Measurements from ENCODE around the gene TRAPPC2B. TPM values are rescaled to one million over a fixed set of nuclear protein-coding genes. Genes with fewer than 3 reads are reported as not detected.

Gene TRAPPC2B
- total and polyA plus RNA-seq, 2 of the 13 experiments (the other 11 are each of a cell fraction or from before 2014, with no cell fraction given) = 13.3 to 17.7 TPM

DNA sequence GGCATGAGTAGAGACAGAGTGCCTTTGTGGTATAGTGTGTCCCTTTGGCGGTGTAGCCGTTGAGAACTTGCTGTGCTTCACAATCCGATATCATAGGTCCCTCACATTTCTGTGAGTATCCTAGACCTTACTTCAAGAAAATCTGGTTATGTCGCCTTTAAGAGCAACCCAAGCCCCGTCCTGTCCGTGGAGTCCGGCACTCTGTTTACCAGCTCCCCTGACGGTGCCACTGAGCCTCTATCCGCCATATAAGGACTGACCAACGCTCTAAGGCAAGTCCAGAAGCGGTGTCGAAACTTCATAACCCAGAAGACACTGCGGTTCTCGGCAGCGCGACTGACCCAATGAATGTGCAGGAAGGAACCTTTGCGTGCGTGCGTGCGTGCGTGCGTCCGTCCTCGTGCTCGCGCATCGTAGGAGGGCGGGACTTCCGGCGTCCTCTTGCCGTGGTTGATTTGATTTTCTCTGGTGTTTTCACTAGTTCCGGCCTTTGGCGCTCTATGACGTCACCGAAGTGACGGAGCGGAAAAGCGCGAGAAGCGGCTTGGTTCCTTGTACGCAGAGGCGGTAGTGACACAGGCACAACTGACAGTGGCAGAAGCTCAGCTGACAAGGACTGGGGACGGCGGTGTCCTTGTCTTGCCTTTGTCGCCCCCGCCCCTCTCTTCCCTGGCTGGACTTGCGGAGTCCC lies at the start of gene TRAPPC2B, which contains the start of gene ZNF547 (continued):
- TF ChIP-seq NKX3-1 (CRISPR knock-in tag; IDR thresholded peaks at IDR 0.05) (no peak), NAIF1 (CRISPR knock-in tag; IDR thresholded peaks at IDR 0.05; ENCODE audit: borderline replicate concordance) (no peak), RAD21 (CRISPR knock-in tag; IDR thresholded peaks at IDR 0.05) (no peak), ZNF331 (CRISPR knock-in tag; IDR thresholded peaks at IDR 0.05) (peak; percentile 51; the same call in 1 of the 2 replicates), KDM4B (CRISPR knock-in tag; IDR thresholded peaks at IDR 0.05) (no peak), HOXA3 (CRISPR knock-in tag; IDR thresholded peaks at IDR 0.05) (peak; percentile 100), KDM1A (CRISPR knock-in tag; IDR thresholded peaks at IDR 0.05) (no peak), HHEX (CRISPR knock-in tag; IDR thresholded peaks at IDR 0.05) (no peak), U2AF1 (optimal IDR thresholded peaks at IDR 0.05; ENCODE audit: low read depth, low read length) (no peak), ZNF879 (CRISPR knock-in tag; IDR thresholded peaks at IDR 0.05) (no peak), JDP2 (CRISPR knock-in tag; IDR thresholded peaks at IDR 0.05; ENCODE audit: borderline replicate concordance) (no peak), ZSCAN9 (CRISPR knock-in tag; IDR thresholded peaks at IDR 0.05; ENCODE audit: borderline replicate concordance) (no peak; the same call in 1 of the 2 replicates)
- TF ChIP-seq, protein P1, sequence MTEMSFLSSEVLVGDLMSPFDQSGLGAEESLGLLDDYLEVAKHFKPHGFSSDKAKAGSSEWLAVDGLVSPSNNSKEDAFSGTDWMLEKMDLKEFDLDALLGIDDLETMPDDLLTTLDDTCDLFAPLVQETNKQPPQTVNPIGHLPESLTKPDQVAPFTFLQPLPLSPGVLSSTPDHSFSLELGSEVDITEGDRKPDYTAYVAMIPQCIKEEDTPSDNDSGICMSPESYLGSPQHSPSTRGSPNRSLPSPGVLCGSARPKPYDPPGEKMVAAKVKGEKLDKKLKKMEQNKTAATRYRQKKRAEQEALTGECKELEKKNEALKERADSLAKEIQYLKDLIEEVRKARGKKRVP (CRISPR knock-in tag; IDR thresholded peaks at IDR 0.05) = peak in 1 of 2 experiments; percentile 78; a peak in 2 of 4 replicates
- TF ChIP-seq, protein P2, sequence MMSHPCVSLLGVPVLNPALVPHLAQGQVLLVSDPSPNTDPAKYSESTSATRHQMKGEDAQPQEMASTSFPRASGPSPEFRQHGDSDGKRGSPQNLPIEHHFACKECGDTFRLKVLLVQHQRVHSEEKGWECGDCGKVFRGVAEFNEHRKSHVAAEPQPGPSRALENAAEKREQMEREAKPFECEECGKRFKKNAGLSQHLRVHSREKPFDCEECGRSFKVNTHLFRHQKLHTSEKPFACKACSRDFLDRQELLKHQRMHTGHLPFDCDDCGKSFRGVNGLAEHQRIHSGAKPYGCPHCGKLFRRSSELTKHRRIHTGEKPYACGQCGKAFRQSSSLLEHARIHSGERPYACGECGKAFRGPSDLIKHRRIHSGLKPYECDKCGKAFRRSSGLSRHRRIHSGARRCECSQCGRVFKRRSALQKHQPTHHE (CRISPR knock-in tag; IDR thresholded peaks at IDR 0.05; ENCODE audit: borderline replicate concordance) = no peak
- TF ChIP-seq, protein P3, sequence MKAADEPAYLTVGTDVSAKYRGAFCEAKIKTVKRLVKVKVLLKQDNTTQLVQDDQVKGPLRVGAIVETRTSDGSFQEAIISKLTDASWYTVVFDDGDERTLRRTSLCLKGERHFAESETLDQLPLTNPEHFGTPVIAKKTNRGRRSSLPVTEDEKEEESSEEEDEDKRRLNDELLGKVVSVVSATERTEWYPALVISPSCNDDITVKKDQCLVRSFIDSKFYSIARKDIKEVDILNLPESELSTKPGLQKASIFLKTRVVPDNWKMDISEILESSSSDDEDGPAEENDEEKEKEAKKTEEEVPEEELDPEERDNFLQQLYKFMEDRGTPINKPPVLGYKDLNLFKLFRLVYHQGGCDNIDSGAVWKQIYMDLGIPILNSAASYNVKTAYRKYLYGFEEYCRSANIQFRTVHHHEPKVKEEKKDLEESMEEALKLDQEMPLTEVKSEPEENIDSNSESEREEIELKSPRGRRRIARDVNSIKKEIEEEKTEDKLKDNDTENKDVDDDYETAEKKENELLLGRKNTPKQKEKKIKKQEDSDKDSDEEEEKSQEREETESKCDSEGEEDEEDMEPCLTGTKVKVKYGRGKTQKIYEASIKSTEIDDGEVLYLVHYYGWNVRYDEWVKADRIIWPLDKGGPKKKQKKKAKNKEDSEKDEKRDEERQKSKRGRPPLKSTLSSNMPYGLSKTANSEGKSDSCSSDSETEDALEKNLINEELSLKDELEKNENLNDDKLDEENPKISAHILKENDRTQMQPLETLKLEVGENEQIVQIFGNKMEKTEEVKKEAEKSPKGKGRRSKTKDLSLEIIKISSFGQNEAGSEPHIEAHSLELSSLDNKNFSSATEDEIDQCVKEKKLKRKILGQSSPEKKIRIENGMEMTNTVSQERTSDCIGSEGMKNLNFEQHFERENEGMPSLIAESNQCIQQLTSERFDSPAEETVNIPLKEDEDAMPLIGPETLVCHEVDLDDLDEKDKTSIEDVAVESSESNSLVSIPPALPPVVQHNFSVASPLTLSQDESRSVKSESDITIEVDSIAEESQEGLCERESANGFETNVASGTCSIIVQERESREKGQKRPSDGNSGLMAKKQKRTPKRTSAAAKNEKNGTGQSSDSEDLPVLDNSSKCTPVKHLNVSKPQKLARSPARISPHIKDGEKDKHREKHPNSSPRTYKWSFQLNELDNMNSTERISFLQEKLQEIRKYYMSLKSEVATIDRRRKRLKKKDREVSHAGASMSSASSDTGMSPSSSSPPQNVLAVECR (CRISPR knock-in tag; IDR thresholded peaks at IDR 0.05; ENCODE audit: borderline replicate concordance) = peak; percentile 90
